Activated T-cell treated with anti-CD3 and anti-CD28 coated beads, Interleukin-2, amount 50 U/mL, for 1 hour (primary cell): ENCODE measurements around the gene PRDM1.

Source experiments
- DNase-seq: peaks from one replicate; pipeline ENCODE4 v3.0.0-alpha.2; 2020

Gene PRDM1

GRCh38 chr6:106098383-106099234, 12.5 kb downstream of the PRDM1 start:
- DNase-seq: peak; percentile 68

- DNase-seq: no peak
These were observed 13.1 kb downstream of the PRDM1 start for GRCh38 chr6:106099235-106099537.

- DNase-seq: no peak
These were observed 14.6 kb downstream of the PRDM1 start for GRCh38 chr6:106100755-106101154.

GRCh38 chr6:106101466-106101865, 15.3 kb downstream of the PRDM1 start:
- DNase-seq: no peak

GRCh38 chr6:106102034-106102433, 15.9 kb downstream of the PRDM1 start:
- no peak for DNase-seq

- DNase-seq: no peak
These were observed 17.0 kb downstream of the PRDM1 start for GRCh38 chr6:106102967-106103727.

GRCh38 chr6:106103728-106104109, 17.6 kb downstream of the PRDM1 start:
- peak; percentile 60 for DNase-seq

- no peak for DNase-seq
These were observed 18.3 kb downstream of the PRDM1 start for GRCh38 chr6:106104476-106104875.

GRCh38 chr6:106104941-106105340, 18.8 kb downstream of the PRDM1 start:
- DNase-seq: no peak

GRCh38 chr6:106105493-106105892, 19.4 kb downstream of the PRDM1 start:
- no peak for DNase-seq

GRCh38 chr6:106106276-106107042, 20.3 kb downstream of the PRDM1 start:
- no peak for DNase-seq

GRCh38 chr6:106107043-106107613, 21.0 kb downstream of the PRDM1 start:
- no peak for DNase-seq

GRCh38 chr6:106108129-106108528, 22.0 kb downstream of the PRDM1 start:
- no peak for DNase-seq

GRCh38 chr6:106109029-106109428, 22.9 kb downstream of the PRDM1 start:
- no peak for DNase-seq

- no peak for DNase-seq
These were observed 24.2 kb downstream of the PRDM1 start for GRCh38 chr6:106110164-106110826.

- no peak for DNase-seq
These were observed 26.3 kb downstream of the PRDM1 start for GRCh38 chr6:106112433-106112832.

GRCh38 chr6:106113256-106113959, 27.3 kb downstream of the PRDM1 start:
- DNase-seq: no peak

GRCh38 chr6:106114492-106114891, 28.4 kb downstream of the PRDM1 start:
- DNase-seq: no peak

- DNase-seq: no peak
These were observed 29.1 kb downstream of the PRDM1 start for GRCh38 chr6:106115286-106115685.

GRCh38 chr6:106116125-106116832, 30.1 kb downstream of the PRDM1 start:
- DNase-seq: no peak

- peak; percentile 62 for DNase-seq
These were observed 31.4 kb downstream of the PRDM1 start for GRCh38 chr6:106117579-106117978.
